Stimulated activated CD8-positive, alpha-beta memory T cell treated with anti-CD3 and anti-CD28 coated beads, Interleukin-15, amount 100 ng/mL, for 48 hours (primary cell): Measurements from ENCODE around the gene APOL1.
A peak's percentile ranks its signal among the peaks of the same experiment; 100 is the strongest.
"Not testable (repeated sequence)": the region's sequence is repeated elsewhere in the genome, so short reads cannot be mapped to it uniquely, and the experiment has no call there.

Experiments used
- DNase-seq, 2 donors: peaks; one replicate each; pipeline ENCODE4 v3.0.0-alpha.2; 2020; ENCODE audit warnings: low read depth in 2 of 2

APOL1 gene, protein sequence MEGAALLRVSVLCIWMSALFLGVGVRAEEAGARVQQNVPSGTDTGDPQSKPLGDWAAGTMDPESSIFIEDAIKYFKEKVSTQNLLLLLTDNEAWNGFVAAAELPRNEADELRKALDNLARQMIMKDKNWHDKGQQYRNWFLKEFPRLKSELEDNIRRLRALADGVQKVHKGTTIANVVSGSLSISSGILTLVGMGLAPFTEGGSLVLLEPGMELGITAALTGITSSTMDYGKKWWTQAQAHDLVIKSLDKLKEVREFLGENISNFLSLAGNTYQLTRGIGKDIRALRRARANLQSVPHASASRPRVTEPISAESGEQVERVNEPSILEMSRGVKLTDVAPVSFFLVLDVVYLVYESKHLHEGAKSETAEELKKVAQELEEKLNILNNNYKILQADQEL

GRCh38 chr22:36252754-36253522 is at the start of gene APOL1:
Gene APOL1, plus strand, starts transcription at chr22:36253133. Its CDS starts 1,823 bp downstream, at chr22:36254956.
- DNase-seq: peak in 1 of 2 donors; percentile 35

DNA sequence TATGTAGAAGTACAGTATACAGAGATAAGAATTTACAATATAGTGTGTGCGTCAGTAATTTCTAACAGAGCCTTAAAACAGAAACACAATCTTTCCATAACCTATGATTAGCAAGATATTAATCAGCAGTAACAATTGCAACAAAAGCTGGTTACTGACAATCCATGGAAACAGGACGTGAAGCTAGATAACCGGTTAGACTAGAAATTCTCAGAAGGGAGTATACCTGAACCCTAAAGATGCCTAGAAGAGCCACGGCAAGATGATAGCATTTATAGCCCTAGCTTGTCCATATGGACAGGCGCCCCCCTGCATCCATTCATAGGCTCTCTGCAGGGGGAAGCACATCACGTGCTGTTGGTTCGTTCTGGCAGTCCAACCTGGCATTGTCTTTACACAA is 49.5 kb upstream of the APOL1 start:
- not testable (repeated sequence) for DNase-seq

GRCh38 chr22:36204001-36204631 is 48.8 kb upstream of the APOL1 start:
- DNase-seq: no peak

DNA sequence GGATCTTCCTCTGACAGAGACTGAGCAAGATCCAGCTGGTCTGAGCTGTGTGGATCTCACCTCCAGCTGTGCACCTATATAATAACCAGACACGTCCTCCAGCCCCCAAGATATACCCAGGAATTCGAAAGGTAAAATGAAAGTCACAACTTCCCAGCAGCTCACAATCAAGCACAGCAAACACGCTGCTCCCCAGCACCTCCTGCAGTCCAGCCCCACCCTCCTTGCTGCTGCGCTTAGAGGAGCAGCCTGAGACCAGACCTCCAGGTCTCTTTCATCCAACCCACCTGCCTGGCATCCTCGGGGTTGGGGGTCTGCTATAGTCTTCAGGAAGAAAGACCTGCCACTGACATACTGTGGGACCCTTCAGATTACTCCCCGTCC is 48.3 kb upstream of the APOL1 start:
- DNase-seq: no peak

- not testable (repeated sequence) for DNase-seq
Observed at GRCh38 chr22:36205573-36205972, 47.4 kb upstream of the APOL1 start.

GRCh38 chr22:36206255-36206654 is 46.7 kb upstream of the APOL1 start:
- no peak for DNase-seq

GRCh38 chr22:36208162-36208765 is 44.7 kb upstream of the APOL1 start:
- DNase-seq: no peak

DNA sequence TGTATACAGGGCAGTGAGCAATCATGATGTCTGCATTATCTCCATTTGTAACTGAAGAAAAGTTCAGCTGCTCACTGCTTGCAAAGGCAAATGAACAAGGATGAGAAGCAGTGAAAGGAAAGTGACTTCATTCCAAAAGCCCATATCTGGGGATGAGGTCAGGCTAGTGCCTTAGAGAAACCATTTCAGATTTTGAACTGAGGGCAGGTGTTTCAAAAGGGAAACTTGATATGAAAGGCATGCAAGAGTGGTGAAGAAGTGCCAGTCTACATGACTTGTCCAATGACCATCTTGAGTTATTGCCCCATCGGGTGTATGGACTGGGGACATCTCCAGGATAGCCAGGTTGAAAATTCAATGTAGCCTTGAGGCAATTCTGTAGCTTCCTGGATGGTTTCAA is 44.0 kb upstream of the APOL1 start:
- DNase-seq: no peak

DNA sequence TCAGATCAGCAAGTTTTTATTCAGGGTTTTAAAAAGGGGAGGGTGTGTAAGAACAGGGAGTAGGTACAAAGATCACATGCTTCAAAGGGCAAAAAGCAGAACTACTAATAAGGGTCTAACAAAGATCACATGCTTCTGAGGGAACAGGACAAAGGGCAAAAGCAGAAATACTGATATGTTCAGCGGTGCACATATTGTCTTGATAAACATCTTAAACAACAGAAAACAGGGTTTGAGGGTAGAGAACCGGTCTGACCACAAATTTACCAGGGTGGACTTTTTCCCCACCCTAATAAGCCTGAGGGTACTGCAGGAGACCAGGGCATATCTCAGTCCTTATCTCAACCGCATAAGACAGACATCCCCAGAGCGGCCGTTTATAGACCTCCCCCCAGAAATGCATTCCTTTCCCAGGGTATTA is 43.4 kb upstream of the APOL1 start:
- DNase-seq: not testable (repeated sequence)

- no peak for DNase-seq
Observed at GRCh38 chr22:36210224-36210623, 42.7 kb upstream of the APOL1 start.

- no peak for DNase-seq
Observed at GRCh38 chr22:36211237-36211861, 41.6 kb upstream of the APOL1 start.

GRCh38 chr22:36212901-36213300 is 40.0 kb upstream of the APOL1 start:
- no peak for DNase-seq

- DNase-seq: no peak
Observed at GRCh38 chr22:36213586-36213985, 39.3 kb upstream of the APOL1 start.

- no peak for DNase-seq
Observed at GRCh38 chr22:36215981-36216380, 37.0 kb upstream of the APOL1 start.

GRCh38 chr22:36218648-36219193 is 34.2 kb upstream of the APOL1 start:
- no peak for DNase-seq

GRCh38 chr22:36220451-36220921 is 32.4 kb upstream of the APOL1 start:
- no peak for DNase-seq

DNA sequence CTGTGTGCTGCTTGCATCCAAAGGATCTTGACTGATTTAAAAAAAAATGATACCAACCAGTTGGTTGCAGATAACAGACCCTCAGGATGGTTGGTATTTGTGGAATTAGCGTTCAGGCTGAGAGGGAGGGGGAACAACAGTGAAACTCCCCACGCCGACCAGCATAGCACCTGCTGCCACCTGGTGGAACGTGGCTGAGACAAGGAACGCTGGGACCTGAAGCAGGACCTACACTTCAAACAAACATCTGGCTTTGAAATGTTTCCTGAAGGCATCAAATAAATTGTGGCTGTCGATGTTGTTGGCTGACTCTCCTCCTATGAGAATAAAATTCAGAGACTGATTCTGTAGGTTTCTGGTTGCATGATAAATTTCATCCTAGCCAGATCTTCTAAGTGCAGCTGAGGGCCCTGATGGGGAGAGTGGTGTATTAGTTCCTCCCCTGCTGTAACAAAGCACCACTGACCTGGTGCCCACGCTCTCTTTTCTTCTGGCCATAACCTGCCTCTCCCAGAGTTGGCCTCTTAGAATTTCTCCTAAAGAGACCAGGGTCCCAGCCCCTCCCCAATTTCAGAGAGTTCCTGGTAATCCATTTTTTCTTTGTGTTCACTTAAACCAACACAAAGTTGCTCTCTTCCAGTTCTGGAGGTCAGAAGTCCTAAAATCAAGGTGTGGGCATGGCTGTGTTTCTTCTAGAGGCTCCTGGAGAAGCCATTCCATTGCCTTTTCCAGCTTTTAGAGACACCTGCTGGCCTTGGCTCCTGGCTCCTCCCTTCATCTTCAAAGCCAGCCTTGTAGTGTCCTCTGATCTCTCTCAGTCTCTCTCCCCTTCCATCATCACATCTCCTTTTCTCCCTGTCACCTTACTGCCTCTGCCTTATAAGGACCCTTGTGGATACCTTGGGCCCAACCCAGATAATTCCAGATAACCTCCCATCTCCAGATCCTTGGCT is 30.9 kb upstream of the APOL1 start:
- DNase-seq: no peak

GRCh38 chr22:36222887-36223450 is 30.0 kb upstream of the APOL1 start:
- no peak for DNase-seq

DNA sequence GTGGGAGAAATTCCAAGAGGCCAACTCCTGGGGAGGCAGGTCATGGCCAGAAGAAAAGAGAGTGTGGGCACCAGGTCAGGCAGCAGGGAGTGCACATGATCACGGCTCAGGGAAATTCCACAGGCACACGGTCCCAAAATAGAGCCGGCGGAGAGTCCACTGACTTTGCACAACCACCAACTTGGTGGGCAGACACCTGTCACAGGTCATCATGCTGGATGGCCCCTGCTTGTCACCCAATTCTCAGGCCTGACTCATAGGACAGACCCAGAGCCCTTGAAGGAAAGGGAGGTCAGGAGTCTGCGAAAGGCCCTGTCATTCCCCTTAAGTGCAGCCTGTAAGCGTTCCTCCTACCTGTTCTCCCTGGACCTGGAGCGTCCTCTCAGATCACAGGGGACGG is 29.4 kb upstream of the APOL1 start:
- no peak for DNase-seq

DNA sequence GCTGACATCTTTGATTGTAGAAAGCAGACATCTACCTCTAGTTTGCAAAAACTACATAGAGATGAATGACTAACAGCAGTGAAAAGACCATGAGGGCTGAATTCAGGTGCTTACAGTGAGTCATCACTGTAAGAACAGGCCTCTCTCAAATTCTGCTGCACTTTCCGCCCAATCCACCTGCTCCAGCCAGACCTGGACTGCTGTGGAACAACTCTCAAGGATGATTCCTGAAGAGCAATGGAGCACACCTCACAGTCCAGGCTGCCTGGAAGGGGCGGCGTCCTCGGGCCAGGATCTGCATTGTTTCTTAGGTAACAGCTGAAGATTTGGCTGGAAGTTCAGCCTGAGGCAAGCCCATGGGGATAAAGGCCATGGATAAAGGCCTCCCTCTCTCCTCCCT is 28.7 kb upstream of the APOL1 start:
- no peak for DNase-seq
